ENCODE measurements around the gene PPM1H.
"Not testable (repeated sequence)": the region's sequence is repeated elsewhere in the genome, so short reads cannot be mapped to it uniquely, and the experiment has no call there.

- not testable (repeated sequence) for TF ChIP-seq POLR2AphosphoS2 (IDR thresholded peaks at IDR 0.05; ENCODE audit: low read depth, low read length); SMC3 (IDR thresholded peaks at IDR 0.05; ENCODE audit: borderline replicate concordance, low read length)
These were observed 270.0 kb downstream of the PPM1H start for GRCh38 chr12:62664951-62665350.

Data from GM12878 (cell line).